GM10248 (cell line): ENCODE results near the gene ULK4.
"Not testable (repeated sequence)": the region's sequence is repeated elsewhere in the genome, so short reads cannot be mapped to it uniquely, and the experiment has no call there.

ENCODE experiments used
- CTCF ChIA-PET: fragments of 300-600 bp; sonication (Branson Sonifier 250); formaldehyde crosslinking; extraction: SDS; loops from one replicate; lab custom pipeline; 2021; ENCODE audit warnings: antibody characterized with exemption; lab: Yijun Ruan, JAX
- POLR2A ChIA-PET: fragments of 350-650 bp; sonication (Branson Sonifier 250); formaldehyde crosslinking; extraction: SDS; loops from one replicate; lab custom pipeline; 2020; ENCODE audit warnings: antibody characterized with exemption; lab: Yijun Ruan, JAX
- DNase-seq: peaks from one replicate; pipeline ENCODE4 v3.0.0; 2012; ENCODE audit errors: extremely low spot score
- CTCF ChIP-seq: IDR thresholded peaks from 2 replicates; pipeline ENCODE4 v1.5.1; 2012; ENCODE audit warnings: mild to moderate bottlenecking, low read depth; ENCODE audit errors: extremely low read depth, missing control alignments, control extremely low read depth

The ULK4 gene

GRCh38 chr3:41986561-41986960, 24.7 kb upstream of the ULK4 start:
- POLR2A ChIA-PET = no interaction called here
- TF ChIP-seq CTCF = no peak
- DNase-seq = no peak
- CTCF ChIA-PET = no interaction called here

GRCh38 chr3:41985018-41985417, 23.1 kb upstream of the ULK4 start:
- ChIA-PET POLR2A (no interaction called here), CTCF (no interaction called here)
- DNase-seq = no peak
- TF ChIP-seq CTCF = no peak

GRCh38 chr3:41983091-41983490, 21.2 kb upstream of the ULK4 start:
- POLR2A ChIA-PET, DNase-seq, CTCF ChIA-PET: not testable (repeated sequence)

GRCh38 chr3:41977401-41977800, 15.5 kb upstream of the ULK4 start:
- CTCF ChIA-PET, POLR2A ChIA-PET, DNase-seq: not testable (repeated sequence)

GRCh38 chr3:41975416-41976103, 13.7 kb upstream of the ULK4 start:
- CTCF ChIA-PET = no interaction called here

GRCh38 chr3:41974223-41974622, 12.3 kb upstream of the ULK4 start:
- ChIA-PET POLR2A (no interaction called here), CTCF (no interaction called here)
- no peak for TF ChIP-seq CTCF
- DNase-seq = no peak

More at GRCh38 chr3:41975416-41976103, 13.7 kb upstream of the ULK4 start:
- TF ChIP-seq CTCF = no peak
- POLR2A ChIA-PET = no interaction called here
- no peak for DNase-seq

GRCh38 chr3:41972802-41973201, 10.9 kb upstream of the ULK4 start:
- CTCF ChIA-PET = interaction anchor here (1.7 kb wide), 1 partner anchor 35 kb away, joined by 4 read pairs; no protein-coding TSS in a partner anchor
- no peak for DNase-seq
- POLR2A ChIA-PET = no interaction called here
- no peak for TF ChIP-seq CTCF

GRCh38 chr3:41966206-41966605, 4.3 kb upstream of the ULK4 start:
- ChIA-PET CTCF (no interaction called here), POLR2A (no interaction called here)
- no peak for DNase-seq
- TF ChIP-seq CTCF = no peak
